ENCODE results near the gene ARHGAP26. TPM values are rescaled to one million over a fixed set of nuclear protein-coding genes. Genes with fewer than 3 reads are reported as not detected.

Gene ARHGAP26
- polyA plus RNA-seq, 4 donors: 7.6 to 31.7 (median 11.5) TPM

DNA sequence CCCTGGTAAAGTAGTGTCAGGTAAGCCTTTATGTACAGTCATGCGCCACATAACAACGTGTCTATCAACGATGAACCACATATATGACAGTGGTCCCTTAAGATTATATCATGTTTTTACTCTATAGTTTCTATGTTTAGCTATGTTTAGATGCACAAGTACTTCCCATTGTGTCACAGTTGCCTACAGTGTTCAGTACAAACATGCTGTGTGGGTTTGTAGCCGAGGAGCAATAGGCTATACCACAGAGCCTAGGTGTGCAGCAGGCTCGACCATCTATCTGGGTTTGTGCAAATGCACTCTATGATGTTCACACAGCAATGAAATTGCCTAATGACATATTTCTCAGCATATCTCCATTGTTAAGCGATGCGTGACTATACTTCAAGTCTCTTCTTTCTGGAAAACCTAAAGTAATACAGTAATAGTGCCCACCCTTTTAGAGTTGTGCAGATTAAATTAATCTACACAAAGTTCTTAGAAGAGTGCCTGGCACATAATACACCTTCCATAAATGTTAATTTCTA is 295.9 kb downstream of the ARHGAP26 start:
- Histone ChIP-seq H3K4me3 (ENCODE audit: low read depth in 1 of 3, low read length in 3 of 3) (no peak overlapping the region), H3K27ac (ENCODE audit: low read depth in 1 of 3, low read length in 2 of 3) (peak overlapping the region in 1 of 3 donors; percentile 64), H3K36me3 (ENCODE audit: control insufficient read depth in 3 of 3, insufficient read depth in 2 of 3, low read depth in 1 of 3, low read length in 3 of 3) (peaks cover 2 to 23% (median 10%) of the 10 kb centered on the region in 3 donors), H3K27me3 (ENCODE audit: control insufficient read depth in 3 of 3, insufficient read depth in 3 of 3, low read length in 3 of 3) (no peaks in the 10 kb centered on the region), H3K4me1 (ENCODE audit: control insufficient read depth in 3 of 3, insufficient read depth in 2 of 3, low read depth in 1 of 3, low read length in 2 of 3) (peaks cover 0 to 8% (median 0%) of the 10 kb centered on the region in 3 donors), H3K9me3 (ENCODE audit: control insufficient read depth in 2 of 2, insufficient read depth in 1 of 2, low read depth in 1 of 2, low read length in 1 of 2) (no peaks in the 10 kb centered on the region)
- DNase-seq: no peak
- no peak for FAIRE-seq
- 88 to 94% (median 93%) methylated on average over 7 of the region's 7 CpGs for WGBS, 3 donors

DNA sequence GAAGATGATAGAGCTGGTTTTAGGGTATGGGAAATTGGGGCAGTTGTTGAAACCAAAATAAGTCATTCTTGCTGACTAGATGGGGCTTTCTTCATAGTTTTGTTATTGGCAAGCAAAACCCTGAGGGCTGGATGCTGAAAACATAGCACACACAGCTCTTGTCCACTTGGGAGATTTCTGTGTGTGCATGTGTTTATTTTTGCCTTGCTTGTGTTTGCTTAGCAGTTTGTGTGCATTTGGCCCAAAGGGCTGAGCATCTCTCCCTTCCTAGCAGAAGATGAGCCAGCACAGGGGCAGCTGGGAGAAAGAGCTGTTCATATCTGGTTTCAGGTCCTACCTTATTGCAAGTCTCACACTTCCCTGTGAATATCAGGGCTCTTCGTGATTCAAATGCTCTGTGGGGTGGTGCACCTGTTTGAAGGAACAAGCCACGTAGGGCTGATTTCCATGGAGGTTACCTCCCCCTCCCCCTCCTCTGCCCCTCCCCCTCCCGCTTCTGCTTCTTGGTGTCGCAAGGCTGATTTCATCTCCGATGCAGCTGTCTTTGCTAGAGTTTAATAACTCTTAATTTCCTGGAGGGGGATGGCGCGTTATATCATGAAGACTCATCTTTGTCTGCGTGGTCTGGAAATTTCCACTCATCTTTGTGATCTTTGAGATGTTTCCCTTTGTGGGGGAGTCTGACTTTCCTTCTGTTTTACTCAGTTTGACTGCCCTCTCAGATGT is 296.5 kb downstream of the ARHGAP26 start:
- peak overlapping the region in 2 of 3 donors; percentile 24 to 83 for H3K27ac ChIP-seq (ENCODE audit: low read depth in 1 of 3, low read length in 2 of 3)
- DNase-seq (no peak), FAIRE-seq (no peak)

DNA sequence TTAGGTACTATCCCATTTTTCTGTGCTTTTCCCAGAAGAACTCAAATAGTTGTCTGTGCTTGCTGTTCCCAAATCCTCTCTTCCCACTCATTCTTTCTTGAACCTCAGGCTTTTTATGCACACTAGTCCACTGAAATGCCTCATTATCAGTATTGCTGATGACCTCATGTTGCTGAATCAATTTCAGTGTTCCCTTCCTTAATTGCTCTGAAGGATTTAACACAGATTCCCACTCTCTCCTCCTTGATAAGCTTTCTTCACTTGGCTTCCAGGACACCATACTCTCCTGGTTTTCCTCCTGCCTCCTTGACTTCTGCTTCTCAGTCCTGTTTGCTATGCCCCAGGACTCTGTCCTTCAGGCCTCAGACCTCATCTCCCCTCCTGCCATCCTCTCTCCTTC is 298.5 kb downstream of the ARHGAP26 start:
- peaks cover 0 to 4% of the 10 kb centered on the region in 2 donors for H3K9me3 ChIP-seq (ENCODE audit: control insufficient read depth in 2 of 2, insufficient read depth in 1 of 2, low read depth in 1 of 2, low read length in 1 of 2)
- FAIRE-seq: no peak
- H3K27me3 ChIP-seq (ENCODE audit: control insufficient read depth in 3 of 3, insufficient read depth in 3 of 3, low read length in 3 of 3): no peaks in the 10 kb centered on the region
- H3K4me1 ChIP-seq (ENCODE audit: control insufficient read depth in 3 of 3, insufficient read depth in 2 of 3, low read depth in 1 of 3, low read length in 2 of 3): peaks cover 0 to 6% (median 0%) of the 10 kb centered on the region in 3 donors
- H3K4me3 ChIP-seq (ENCODE audit: low read depth in 1 of 3, low read length in 3 of 3): no peak overlapping the region
- H3K36me3 ChIP-seq (ENCODE audit: control insufficient read depth in 3 of 3, insufficient read depth in 2 of 3, low read depth in 1 of 3, low read length in 3 of 3): peaks cover 2 to 22% (median 3%) of the 10 kb centered on the region in 3 donors
- DNase-seq: no peak
- H3K27ac ChIP-seq (ENCODE audit: low read depth in 1 of 3, low read length in 2 of 3): no peak overlapping the region

More for the DNA sequence above, 296.5 kb downstream of the ARHGAP26 start:
- peaks cover 0 to 3% of the 10 kb centered on the region in 2 donors for H3K9me3 ChIP-seq (ENCODE audit: control insufficient read depth in 2 of 2, insufficient read depth in 1 of 2, low read depth in 1 of 2, low read length in 1 of 2)
- H3K27me3 ChIP-seq (ENCODE audit: control insufficient read depth in 3 of 3, insufficient read depth in 3 of 3, low read length in 3 of 3): no peaks in the 10 kb centered on the region
- 41 to 81% (median 63%) methylated on average over 8 of the region's 8 CpGs for WGBS, 3 donors
- H3K4me1 ChIP-seq (ENCODE audit: control insufficient read depth in 3 of 3, insufficient read depth in 2 of 3, low read depth in 1 of 3, low read length in 2 of 3): peaks cover 0 to 8% (median 0%) of the 10 kb centered on the region in 3 donors
- H3K4me3 ChIP-seq (ENCODE audit: low read depth in 1 of 3, low read length in 3 of 3): no peak overlapping the region
- peaks cover 2 to 24% (median 10%) of the 10 kb centered on the region in 3 donors for H3K36me3 ChIP-seq (ENCODE audit: control insufficient read depth in 3 of 3, insufficient read depth in 2 of 3, low read depth in 1 of 3, low read length in 3 of 3)

DNA sequence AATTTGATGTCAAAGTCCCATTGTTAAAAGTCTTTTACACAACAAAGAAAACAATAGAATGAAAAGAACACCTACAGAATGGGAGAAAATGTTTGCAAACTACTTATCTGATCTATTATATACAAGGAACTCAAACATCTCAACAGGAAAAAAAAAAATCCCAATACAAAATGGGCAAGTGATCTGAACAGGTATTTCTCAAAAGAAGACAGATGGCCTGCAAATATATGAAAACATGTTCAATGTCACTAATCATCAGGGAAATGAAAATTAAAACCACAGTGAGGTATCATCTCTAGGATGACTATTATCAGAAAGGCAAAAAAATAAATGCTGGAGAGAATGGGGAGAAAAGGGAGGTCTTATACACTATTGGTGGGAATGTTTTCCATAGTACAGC is 301.8 kb downstream of the ARHGAP26 start:
- FAIRE-seq: no peak
- H3K9me3 ChIP-seq (ENCODE audit: control insufficient read depth in 2 of 2, insufficient read depth in 1 of 2, low read depth in 1 of 2, low read length in 1 of 2): peaks cover 0 to 4% of the 10 kb centered on the region in 2 donors
- DNase-seq: no peak

GRCh38 chr5:143072734-143073133 is 302.6 kb downstream of the ARHGAP26 start:
- Histone ChIP-seq H3K27me3 (ENCODE audit: control insufficient read depth in 3 of 3, insufficient read depth in 3 of 3, low read length in 3 of 3) (no peaks in the 10 kb centered on the region), H3K27ac (ENCODE audit: low read depth in 1 of 3, low read length in 2 of 3) (no peak overlapping the region), H3K4me3 (ENCODE audit: low read depth in 1 of 3, low read length in 3 of 3) (no peak overlapping the region), H3K4me1 (ENCODE audit: control insufficient read depth in 3 of 3, insufficient read depth in 2 of 3, low read depth in 1 of 3, low read length in 2 of 3) (peaks cover 0 to 1% (median 0%) of the 10 kb centered on the region in 3 donors), H3K36me3 (ENCODE audit: control insufficient read depth in 3 of 3, insufficient read depth in 2 of 3, low read depth in 1 of 3, low read length in 3 of 3) (peaks cover 2 to 15% (median 6%) of the 10 kb centered on the region in 3 donors), H3K9me3 (ENCODE audit: control insufficient read depth in 2 of 2, insufficient read depth in 1 of 2, low read depth in 1 of 2, low read length in 1 of 2) (peaks cover 0 to 4% of the 10 kb centered on the region in 2 donors)
- DNase-seq: no peak
- FAIRE-seq: no peak

More for the DNA sequence above, 301.8 kb downstream of the ARHGAP26 start:
- H3K4me3 ChIP-seq (ENCODE audit: low read depth in 1 of 3, low read length in 3 of 3): no peak overlapping the region
- no peak overlapping the region for H3K27ac ChIP-seq (ENCODE audit: low read depth in 1 of 3, low read length in 2 of 3)
- H3K27me3 ChIP-seq (ENCODE audit: control insufficient read depth in 3 of 3, insufficient read depth in 3 of 3, low read length in 3 of 3): no peaks in the 10 kb centered on the region
- no peaks in the 10 kb centered on the region for H3K4me1 ChIP-seq (ENCODE audit: control insufficient read depth in 3 of 3, insufficient read depth in 2 of 3, low read depth in 1 of 3, low read length in 2 of 3)
- H3K36me3 ChIP-seq (ENCODE audit: control insufficient read depth in 3 of 3, insufficient read depth in 2 of 3, low read depth in 1 of 3, low read length in 3 of 3): peaks cover 2 to 15% (median 6%) of the 10 kb centered on the region in 3 donors

DNA sequence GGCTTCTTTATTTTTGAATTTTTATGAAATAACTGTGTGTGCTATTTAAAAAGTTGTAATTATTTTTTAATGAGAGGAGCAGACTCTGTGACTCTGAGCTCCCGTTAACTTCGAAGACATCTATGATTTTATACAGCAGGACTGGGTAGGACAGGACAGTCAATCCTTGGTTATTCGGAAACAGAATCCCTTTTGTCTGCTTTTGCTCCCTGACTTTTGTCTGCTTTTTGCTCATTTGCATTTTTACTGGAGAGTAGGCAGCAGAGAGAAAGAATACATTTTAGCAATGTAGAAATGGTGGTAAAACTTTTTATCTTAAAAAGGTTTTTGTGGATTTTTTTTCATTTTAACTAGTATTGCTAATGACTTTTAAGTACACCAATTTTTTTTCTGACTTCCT is 303.6 kb downstream of the ARHGAP26 start:
- FAIRE-seq (no peak), DNase-seq (no peak)
- Histone ChIP-seq H3K27ac (ENCODE audit: low read depth in 1 of 3, low read length in 2 of 3) (no peak overlapping the region), H3K4me3 (ENCODE audit: low read depth in 1 of 3, low read length in 3 of 3) (no peak overlapping the region), H3K4me1 (ENCODE audit: control insufficient read depth in 3 of 3, insufficient read depth in 2 of 3, low read depth in 1 of 3, low read length in 2 of 3) (peaks cover 0 to 7% (median 0%) of the 10 kb centered on the region in 3 donors), H3K27me3 (ENCODE audit: control insufficient read depth in 3 of 3, insufficient read depth in 3 of 3, low read length in 3 of 3) (no peaks in the 10 kb centered on the region), H3K9me3 (ENCODE audit: control insufficient read depth in 2 of 2, insufficient read depth in 1 of 2, low read depth in 1 of 2, low read length in 1 of 2) (peaks cover 0 to 4% of the 10 kb centered on the region in 2 donors), H3K36me3 (ENCODE audit: control insufficient read depth in 3 of 3, insufficient read depth in 2 of 3, low read depth in 1 of 3, low read length in 3 of 3) (peaks cover 2 to 12% (median 6%) of the 10 kb centered on the region in 3 donors)
- 93 to 96% (median 96%) methylated on average over 3 of the region's 3 CpGs for WGBS, 3 donors

GRCh38 chr5:143074414-143074996 is 304.3 kb downstream of the ARHGAP26 start:
- Histone ChIP-seq H3K36me3 (ENCODE audit: control insufficient read depth in 3 of 3, insufficient read depth in 2 of 3, low read depth in 1 of 3, low read length in 3 of 3) (peaks cover 0 to 9% (median 6%) of the 10 kb centered on the region in 3 donors), H3K27ac (ENCODE audit: low read depth in 1 of 3, low read length in 2 of 3) (no peak overlapping the region), H3K4me3 (ENCODE audit: low read depth in 1 of 3, low read length in 3 of 3) (no peak overlapping the region), H3K9me3 (ENCODE audit: control insufficient read depth in 2 of 2, insufficient read depth in 1 of 2, low read depth in 1 of 2, low read length in 1 of 2) (peaks cover 0 to 4% of the 10 kb centered on the region in 2 donors), H3K27me3 (ENCODE audit: control insufficient read depth in 3 of 3, insufficient read depth in 3 of 3, low read length in 3 of 3) (no peaks in the 10 kb centered on the region), H3K4me1 (ENCODE audit: control insufficient read depth in 3 of 3, insufficient read depth in 2 of 3, low read depth in 1 of 3, low read length in 2 of 3) (peaks cover 0 to 7% (median 0%) of the 10 kb centered on the region in 3 donors)
- FAIRE-seq (no peak), DNase-seq (no peak)
- 85 to 94% (median 85%) methylated on average over 1 of the region's 1 CpG for WGBS, 3 donors

- FAIRE-seq (no peak), DNase-seq (no peak)
- Histone ChIP-seq H3K9me3 (ENCODE audit: control insufficient read depth in 2 of 2, insufficient read depth in 1 of 2, low read depth in 1 of 2, low read length in 1 of 2) (peaks cover 0 to 4% of the 10 kb centered on the region in 2 donors), H3K4me3 (ENCODE audit: low read depth in 1 of 3, low read length in 3 of 3) (no peak overlapping the region), H3K4me1 (ENCODE audit: control insufficient read depth in 3 of 3, insufficient read depth in 2 of 3, low read depth in 1 of 3, low read length in 2 of 3) (peaks cover 0 to 7% (median 0%) of the 10 kb centered on the region in 3 donors), H3K27me3 (ENCODE audit: control insufficient read depth in 3 of 3, insufficient read depth in 3 of 3, low read length in 3 of 3) (no peaks in the 10 kb centered on the region), H3K27ac (ENCODE audit: low read depth in 1 of 3, low read length in 2 of 3) (no peak overlapping the region), H3K36me3 (ENCODE audit: control insufficient read depth in 3 of 3, insufficient read depth in 2 of 3, low read depth in 1 of 3, low read length in 3 of 3) (peaks cover 0 to 6% (median 0%) of the 10 kb centered on the region in 3 donors)
- 68 to 95% (median 93%) methylated on average over 1 of the region's 1 CpG for WGBS, 3 donors
These were observed 306.2 kb downstream of the ARHGAP26 start for GRCh38 chr5:143076377-143076776.
